ENCODE data around the gene VRK1.

Gene VRK1

DNA sequence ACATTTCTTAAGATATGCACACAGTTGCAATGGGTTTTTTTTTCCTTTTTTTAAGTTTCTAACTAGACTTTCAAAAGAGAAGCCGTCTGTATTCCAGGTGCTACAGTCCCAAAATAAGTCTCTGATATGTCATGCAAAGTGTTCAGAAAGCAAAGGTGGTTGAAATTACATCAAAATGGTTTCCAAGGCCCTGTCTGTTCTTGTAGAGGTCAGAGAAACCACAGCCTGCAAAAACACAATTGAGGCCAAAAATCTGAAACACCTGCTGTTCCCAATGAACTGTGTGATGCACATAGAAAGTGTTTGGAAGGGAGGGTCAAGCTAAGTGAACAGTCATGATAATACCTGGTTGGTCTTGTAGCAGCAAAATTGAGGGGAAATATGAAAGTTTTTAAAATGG lies 91.0 kb downstream of the VRK1 start:
- DNase-seq: no peak

GRCh38 chr14:96888593-96888992 lies 91.4 kb downstream of the VRK1 start:
- peak in 1 of 14 donors; percentile 24 for DNase-seq

- no peak for DNase-seq
Observed at GRCh38 chr14:96889091-96889490, 91.9 kb downstream of the VRK1 start.

- no peak for DNase-seq
Observed at GRCh38 chr14:96893966-96894622, 96.9 kb downstream of the VRK1 start.

DNA sequence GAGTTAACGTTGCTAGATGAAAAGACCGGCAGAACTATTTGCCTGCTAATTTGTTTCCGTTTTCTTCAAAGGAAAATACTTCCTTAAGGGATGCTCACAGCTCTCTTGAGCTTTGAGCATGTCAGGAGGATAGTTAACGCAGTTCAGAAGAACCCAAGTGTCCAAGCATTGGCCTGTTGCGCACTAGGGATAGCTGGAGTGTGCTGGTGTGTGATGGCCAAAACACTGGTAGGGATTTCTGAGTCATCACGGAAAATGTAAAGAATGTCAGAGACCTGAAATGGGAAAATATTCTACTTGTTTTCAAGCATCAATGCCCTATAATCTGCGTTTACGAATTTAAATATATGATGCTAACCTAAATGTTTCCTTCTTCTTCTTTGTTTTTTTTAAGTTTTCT lies 97.8 kb downstream of the VRK1 start:
- no peak for DNase-seq

- no peak for DNase-seq
Observed at GRCh38 chr14:96895658-96896271, 98.6 kb downstream of the VRK1 start.

- DNase-seq: no peak
Observed at GRCh38 chr14:96897184-96897583, 100.0 kb downstream of the VRK1 start.

- no peak for DNase-seq
Observed at GRCh38 chr14:96901227-96901626, 104.0 kb downstream of the VRK1 start.

DNA sequence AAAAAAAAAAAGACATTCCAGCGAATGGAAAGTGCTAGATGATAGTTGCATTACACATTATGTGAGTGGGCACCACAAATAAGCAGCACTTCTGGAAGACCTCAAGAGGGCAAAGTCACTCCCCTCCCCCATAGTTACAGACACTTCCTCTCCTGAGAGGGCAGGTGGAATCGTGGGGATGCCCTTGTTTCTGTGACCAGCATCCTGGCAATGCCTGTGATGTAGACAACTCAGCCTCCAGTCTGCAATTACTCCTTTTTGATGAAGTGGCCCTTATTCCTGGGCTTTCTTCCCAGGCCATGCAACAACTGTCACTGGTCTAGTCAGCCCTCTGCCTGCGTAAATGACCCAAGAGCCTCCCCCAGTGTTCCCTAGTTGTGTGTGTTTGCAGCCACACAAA lies 104.8 kb downstream of the VRK1 start:
- no peak for DNase-seq

DNA sequence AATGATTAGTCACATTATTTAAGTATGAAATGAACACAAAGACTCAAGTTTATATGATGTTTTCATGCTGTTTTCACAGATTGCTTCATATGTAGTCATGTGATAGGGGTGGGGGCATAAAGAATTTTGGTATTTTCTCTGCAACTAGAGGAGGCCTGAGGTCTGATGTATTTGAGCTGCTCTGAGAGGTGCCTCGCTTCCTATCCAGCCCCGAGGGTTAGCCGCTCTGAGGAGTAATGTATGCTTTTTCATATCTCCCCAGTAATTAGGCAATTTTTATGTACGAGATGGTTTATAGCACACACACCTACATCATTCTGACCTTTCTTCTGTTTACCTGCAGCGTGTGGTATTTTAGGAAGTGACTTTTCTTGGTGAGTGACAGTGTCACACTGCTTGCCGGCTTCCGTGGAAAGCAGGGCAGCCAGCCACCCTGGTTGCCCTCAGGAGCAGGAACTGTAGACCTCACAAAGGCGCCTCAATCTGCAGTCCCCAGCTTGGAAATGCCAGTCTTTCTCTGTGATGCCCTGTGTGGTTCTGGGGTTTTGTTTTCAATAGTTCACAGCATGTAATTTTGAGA lies 106.4 kb downstream of the VRK1 start:
- no peak for DNase-seq

DNA sequence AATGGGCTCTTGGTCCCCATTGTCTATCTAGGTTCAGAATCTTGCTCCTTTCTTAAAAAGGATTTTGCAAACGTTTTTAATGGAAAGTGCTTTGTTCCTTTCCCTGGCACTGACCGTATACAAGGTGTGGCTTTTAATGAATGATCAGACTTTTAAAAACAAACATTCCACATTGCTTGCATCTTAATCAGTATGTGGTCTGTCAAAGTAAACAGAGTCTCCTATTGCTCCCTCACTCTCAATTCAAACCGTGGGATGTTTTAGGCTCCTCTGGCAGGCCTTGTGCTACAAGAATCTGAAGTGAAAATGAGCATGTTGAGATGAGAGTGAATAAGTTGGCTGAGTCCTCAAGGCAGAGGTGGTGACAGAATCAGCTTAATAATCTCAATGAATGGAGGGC lies 107.0 kb downstream of the VRK1 start:
- no peak for DNase-seq

GRCh38 chr14:96905065-96905464 lies 107.9 kb downstream of the VRK1 start:
- DNase-seq: no peak

DNA sequence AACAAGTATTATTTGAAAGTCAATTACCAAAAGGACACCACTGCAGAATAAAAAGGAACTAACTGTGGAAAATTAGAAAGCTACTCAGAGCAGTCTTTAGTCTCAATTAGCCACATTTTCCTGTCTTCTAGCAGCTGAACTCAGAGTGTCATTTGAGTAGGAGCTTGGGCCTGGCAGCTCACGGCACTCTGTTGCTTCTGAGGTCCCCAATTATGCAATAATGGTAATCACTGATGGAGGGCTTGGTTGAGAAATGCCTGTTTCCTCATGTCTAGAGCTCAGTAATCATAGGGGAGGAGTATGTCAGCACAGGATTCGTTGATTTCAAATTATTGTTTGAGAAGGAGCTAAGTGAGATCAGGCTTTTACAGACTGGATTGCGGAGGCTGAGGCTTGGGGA lies 108.6 kb downstream of the VRK1 start:
- no peak for DNase-seq

DNA sequence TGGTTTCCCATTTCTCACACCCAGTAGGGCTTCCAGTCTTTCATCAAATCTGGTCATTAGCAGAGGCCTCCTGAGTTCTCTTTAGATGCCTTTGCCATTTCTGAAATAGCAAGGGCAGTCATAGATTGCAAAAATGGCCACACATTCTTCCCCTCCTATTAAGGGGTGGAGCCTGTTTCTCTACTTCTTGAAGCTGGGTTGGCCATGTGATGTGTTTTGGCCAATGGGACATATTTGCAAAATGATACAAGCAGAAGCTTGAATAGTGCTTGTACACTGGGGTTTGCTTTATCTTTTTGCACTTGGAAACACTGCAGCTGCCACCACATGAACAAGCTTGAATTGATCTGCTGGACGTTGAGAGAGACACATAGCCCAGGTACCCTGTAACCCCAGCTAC lies 109.3 kb downstream of the VRK1 start:
- no peak for DNase-seq

- no peak for DNase-seq
Observed at GRCh38 chr14:96909841-96910364, 112.7 kb downstream of the VRK1 start.

DNA sequence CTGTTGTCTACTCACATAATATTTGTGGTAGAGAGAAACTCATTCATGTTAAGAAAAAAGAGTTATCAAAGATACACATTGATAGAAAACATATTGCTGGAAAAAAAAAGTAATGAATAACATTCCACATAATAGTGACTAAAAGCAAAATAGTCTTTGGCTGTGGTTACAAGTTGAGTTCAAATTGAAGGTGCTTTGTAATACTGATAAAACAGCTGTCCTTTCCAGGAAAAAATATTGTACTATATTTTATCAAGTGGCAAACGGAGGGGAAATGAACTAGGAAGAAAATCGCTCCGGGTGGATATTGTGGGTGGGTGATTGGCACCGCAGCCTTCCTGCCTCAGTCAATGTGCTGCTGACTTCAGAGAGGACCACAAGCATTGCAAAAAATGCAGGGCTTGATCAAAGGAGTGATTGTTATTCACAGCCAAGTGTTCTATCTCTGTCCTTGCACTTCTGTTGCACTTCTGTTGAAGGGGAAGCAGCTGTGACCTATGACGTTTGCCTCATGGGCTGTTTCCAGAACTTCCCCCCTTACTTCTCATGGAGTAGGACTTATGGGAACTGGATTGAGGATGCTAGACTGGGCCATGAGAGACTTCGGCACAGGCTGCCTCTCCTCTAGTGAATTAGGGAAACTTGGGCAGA lies 114.4 kb downstream of the VRK1 start:
- no peak for DNase-seq

DNA sequence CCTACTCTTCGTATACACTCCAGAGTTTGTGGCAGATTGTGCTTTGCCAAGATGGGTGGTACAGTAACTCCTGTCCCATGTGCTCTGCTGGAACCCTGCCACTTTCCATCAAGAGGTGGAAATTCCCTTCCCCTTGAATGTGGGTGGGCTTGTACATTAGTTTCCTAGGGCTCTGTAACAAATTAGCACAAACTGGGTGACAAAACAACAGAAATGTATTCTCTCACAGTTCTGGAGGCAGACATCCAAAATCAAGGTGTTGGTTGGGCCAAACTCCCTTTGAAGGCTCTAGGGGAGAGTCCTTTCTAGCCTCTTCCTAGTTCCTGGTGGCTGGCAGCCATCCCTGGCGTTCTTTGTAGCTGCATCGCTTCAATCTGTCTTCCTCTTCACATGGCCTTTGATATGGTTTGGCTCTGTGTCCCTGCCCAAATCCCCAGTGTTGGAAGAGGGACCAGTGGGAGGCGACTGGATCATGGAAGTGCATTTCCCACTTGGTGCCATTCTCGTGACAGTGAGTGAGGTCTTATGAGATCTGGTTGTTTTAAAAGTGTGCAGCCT lies 117.5 kb downstream of the VRK1 start:
- peak in 1 of 14 donors; percentile 32 for DNase-seq

DNA sequence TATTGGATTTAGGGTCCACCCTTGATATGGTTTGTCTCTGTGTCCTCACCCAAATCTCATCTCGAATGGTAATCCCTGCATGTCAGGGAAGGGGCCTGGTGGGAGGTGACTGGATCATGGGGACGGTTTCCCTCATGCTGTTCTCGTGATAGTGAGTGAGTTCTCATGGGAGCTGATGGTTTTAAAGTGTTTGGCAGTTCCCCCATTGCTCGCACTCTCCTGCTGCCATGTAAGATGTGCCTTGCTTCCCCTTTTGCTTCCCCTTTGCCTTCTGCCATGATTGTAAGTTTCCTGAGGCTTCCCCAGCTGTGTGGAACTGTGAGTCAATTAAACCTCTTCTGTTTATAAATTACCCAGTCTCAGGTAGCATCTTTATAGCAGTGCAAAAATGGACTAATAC lies 118.3 kb downstream of the VRK1 start:
- no peak for DNase-seq

DNA sequence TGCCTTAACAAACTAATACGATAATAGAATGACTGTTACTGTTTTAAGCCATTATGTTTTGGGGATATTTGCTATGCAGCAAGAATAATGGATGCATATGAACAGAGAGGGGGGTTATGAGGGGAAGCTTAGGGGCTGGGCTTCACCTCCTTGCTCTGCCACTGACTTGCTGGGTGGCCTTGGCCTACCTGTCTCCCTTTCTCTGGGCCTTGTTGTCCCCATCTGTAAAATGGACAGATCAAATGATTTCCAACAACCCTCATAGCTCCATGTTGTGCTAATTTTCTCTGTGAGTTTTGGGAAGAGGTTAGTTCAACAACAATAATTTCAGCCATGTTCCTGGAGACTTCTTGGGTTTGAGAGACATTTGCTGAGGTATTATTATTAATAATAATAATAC lies 119.6 kb downstream of the VRK1 start:
- DNase-seq: no peak

GRCh38 chr14:96917442-96917963 lies 120.3 kb downstream of the VRK1 start:
- no peak for DNase-seq

DNA sequence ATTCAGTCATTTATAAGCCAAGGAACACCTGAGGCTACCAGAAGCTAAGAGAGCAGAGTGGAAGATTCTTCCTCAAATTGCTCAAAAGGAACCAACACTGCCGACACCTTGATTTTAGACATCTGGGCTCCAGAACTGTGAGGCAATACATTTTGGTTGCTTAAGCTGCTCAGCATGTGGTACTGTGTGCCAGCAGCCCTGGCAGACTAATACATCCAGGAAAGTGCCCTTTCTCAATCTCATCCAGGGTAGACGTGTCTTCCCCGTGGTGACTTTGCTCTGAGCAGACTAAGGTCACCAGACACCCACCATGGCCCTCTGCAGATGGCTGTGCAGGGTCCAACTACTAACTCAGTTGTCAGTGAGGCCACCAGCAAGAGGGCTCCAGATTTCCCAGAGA lies 122.8 kb downstream of the VRK1 start:
- DNase-seq: no peak

- DNase-seq: no peak
Observed at GRCh38 chr14:96920820-96921219, 123.6 kb downstream of the VRK1 start.

DNA sequence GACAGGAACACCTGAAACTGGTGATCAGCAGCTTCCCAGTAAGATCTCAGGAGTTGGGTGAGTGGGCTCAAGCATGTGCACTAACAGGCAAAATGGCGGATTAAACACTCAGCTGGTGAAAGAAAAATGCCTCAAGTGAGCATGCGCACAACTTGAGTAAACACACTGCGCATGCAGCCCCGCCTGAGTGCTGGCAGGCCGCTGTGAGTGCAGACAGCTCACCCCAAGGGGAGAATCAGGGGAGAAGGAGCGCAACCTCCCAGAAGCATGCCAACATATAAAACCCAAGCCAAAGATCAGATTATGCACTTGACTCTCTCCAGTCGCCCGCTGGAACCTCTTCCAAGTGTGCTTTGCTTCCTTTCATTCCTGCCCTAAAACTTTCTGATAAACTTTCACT lies 125.8 kb downstream of the VRK1 start:
- DNase-seq: no peak

All from C1 segment of cervical spinal cord (tissue), 14 donors.